H9 (cell line): Measurements from ENCODE around the gene HECTD2. TPM values are rescaled to one million over a fixed set of nuclear protein-coding genes. Genes with fewer than 3 reads are reported as not detected.

Experiments
- DNase-seq: peaks from one replicate; pipeline ENCODE4 v3.0.0-alpha.2; 2017
- H2AFZ ChIP-seq: one replicate; pipeline ENCODE4 v1.6.1; 2013; ENCODE audit warnings: mild to moderate bottlenecking, low read length, control low read depth, moderate library complexity
- H2AK5ac ChIP-seq: 2 replicates; pipeline ENCODE4 v1.6.1; 2013; ENCODE audit warnings: low read length, control low read depth, mixed read lengths; ENCODE audit not compliant: insufficient read length
- H2BK120ac ChIP-seq: one replicate; pipeline ENCODE4 v1.6.1; 2013; ENCODE audit warnings: low read depth, mild to moderate bottlenecking, low read length, control low read depth, inconsistent platforms; ENCODE audit not compliant: poor library complexity, severe bottlenecking
- H2BK12ac ChIP-seq: 2 replicates; pipeline ENCODE4 v1.6.1; 2013; ENCODE audit warnings: low read length, control low read depth, mixed read lengths, low read depth; ENCODE audit not compliant: insufficient read length
- H2BK15ac ChIP-seq: 2 replicates; pipeline ENCODE4 v1.6.1; 2013; ENCODE audit warnings: low read depth, low read length, control low read depth
- H2BK20ac ChIP-seq: one replicate; pipeline ENCODE4 v1.6.1; 2013; ENCODE audit warnings: low read depth, mild to moderate bottlenecking, low read length, control low read depth, inconsistent platforms; ENCODE audit not compliant: poor library complexity, severe bottlenecking
- H2BK5ac ChIP-seq: 2 replicates; pipeline ENCODE4 v1.6.1; 2013; ENCODE audit warnings: low read length, control low read depth, mixed read lengths; ENCODE audit not compliant: insufficient read length
- H3K14ac ChIP-seq: 2 replicates; pipeline ENCODE4 v1.6.1; 2013; ENCODE audit warnings: low read length, control low read depth; ENCODE audit not compliant: insufficient read depth
- H3K18ac ChIP-seq: 2 replicates; pipeline ENCODE4 v1.6.1; 2013; ENCODE audit warnings: low read depth, mild to moderate bottlenecking, mixed read lengths, low read length, control low read depth; ENCODE audit not compliant: insufficient read length
- H3K23ac ChIP-seq: 2 replicates; pipeline ENCODE4 v1.6.1; 2013; ENCODE audit warnings: low read length, control low read depth, mixed read lengths, low read depth; ENCODE audit not compliant: insufficient read length
- H3K23me2 ChIP-seq: 2 replicates; pipeline ENCODE4 v1.6.1; 2013; ENCODE audit warnings: low read depth, mild to moderate bottlenecking, mixed read lengths, low read length, control low read depth; ENCODE audit not compliant: insufficient read length, poor library complexity, severe bottlenecking
- H3K27ac ChIP-seq: 2 replicates; pipeline ENCODE4 v1.5.1; 2013; ENCODE audit warnings: low read length, control low read depth, mixed read lengths, low read depth; ENCODE audit not compliant: insufficient read length
- H3K27me3 ChIP-seq: 2 replicates; pipeline ENCODE4 v1.6.1; 2013; ENCODE audit warnings: low read length, control low read depth, inconsistent platforms; ENCODE audit not compliant: insufficient read depth
- H3K4ac ChIP-seq: 2 replicates; pipeline ENCODE4 v1.6.1; 2013; ENCODE audit warnings: low read depth, mild to moderate bottlenecking, control low read depth, inconsistent platforms, low read length, moderate library complexity
- H3K4me1 ChIP-seq: 2 replicates; pipeline ENCODE4 v1.6.1; 2013; ENCODE audit warnings: low read length, control low read depth, inconsistent platforms; ENCODE audit not compliant: insufficient read depth
- H3K4me2 ChIP-seq: 2 replicates; pipeline ENCODE4 v1.6.1; 2013; ENCODE audit warnings: low read length, control low read depth, mixed read lengths; ENCODE audit not compliant: insufficient read length, insufficient read depth
- H3K56ac ChIP-seq: 2 replicates; pipeline ENCODE4 v1.6.1; 2013; ENCODE audit warnings: low read depth, mild to moderate bottlenecking, mixed read lengths, low read length, control low read depth; ENCODE audit not compliant: insufficient read length
- H3K79me1 ChIP-seq: 2 replicates; pipeline ENCODE4 v1.6.1; 2013; ENCODE audit warnings: low read depth, mild to moderate bottlenecking, moderate library complexity, low read length, control low read depth, inconsistent platforms; ENCODE audit not compliant: insufficient read depth, poor library complexity, severe bottlenecking
- H3K79me2 ChIP-seq: 2 replicates; pipeline ENCODE4 v1.6.1; 2013; ENCODE audit warnings: low read length, control low read depth, inconsistent platforms; ENCODE audit not compliant: insufficient read depth
- H3K9ac ChIP-seq: 2 replicates; pipeline ENCODE4 v1.6.1; 2013; ENCODE audit warnings: low read length, control low read depth, mixed read lengths; ENCODE audit not compliant: insufficient read length; ENCODE audit errors: extremely low read depth
- H3K9me3 ChIP-seq: one replicate; pipeline ENCODE4 v1.6.1; 2013; ENCODE audit warnings: low read depth, low read length, inconsistent platforms; ENCODE audit not compliant: control insufficient read depth
- H3T11ph ChIP-seq: one replicate; pipeline ENCODE4 v1.6.1; 2013; ENCODE audit warnings: mild to moderate bottlenecking, low read length, control low read depth, inconsistent platforms
- H4K20me1 ChIP-seq: one replicate; pipeline ENCODE4 v1.6.1; 2013; ENCODE audit not compliant: control insufficient read depth, insufficient read length, insufficient read depth
- H4K5ac ChIP-seq: 2 replicates; pipeline ENCODE4 v1.6.1; 2013; ENCODE audit warnings: low read depth, mild to moderate bottlenecking, mixed read lengths, low read length, control low read depth; ENCODE audit not compliant: insufficient read length
- H4K8ac ChIP-seq: replicated peaks from 2 replicates; pipeline ENCODE4 v1.6.1; 2013; ENCODE audit warnings: low read length, control low read depth, mixed read lengths, low read depth; ENCODE audit not compliant: insufficient read length
- H4K91ac ChIP-seq: 2 replicates; pipeline ENCODE4 v1.6.1; 2013; ENCODE audit warnings: low read depth, mild to moderate bottlenecking, moderate library complexity, mixed read lengths, low read length, control low read depth; ENCODE audit not compliant: insufficient read length
- H3K27ac Mint-ChIP-seq, 3 experiments: 2 replicates in 2 of 3; 3 replicates in 1 of 3; pipeline ENCODE4 v1.8.0; 2020 to 2021; ENCODE audit warnings: mixed read lengths in 3 of 3, mild to moderate bottlenecking in 1 of 3, moderate library complexity in 1 of 3
- H3K27me3 Mint-ChIP-seq: 2 replicates; pipeline ENCODE4 v1.8.0; 2021; ENCODE audit warnings: low read depth, mild to moderate bottlenecking, moderate library complexity, mixed read lengths
- H3K36me3 Mint-ChIP-seq, 3 experiments: 2 replicates in 2 of 3; 3 replicates in 1 of 3; pipeline ENCODE4 v1.8.0; 2020 to 2021; ENCODE audit warnings: low read depth in 3 of 3, mixed read lengths in 3 of 3; ENCODE audit not compliant: insufficient read depth in 1 of 3
- H3K4me1 Mint-ChIP-seq, 2 experiments: 2 replicates each; pipeline ENCODE4 v1.8.0; 2020; ENCODE audit warnings: mixed read lengths in 2 of 2
- H3K4me3 Mint-ChIP-seq, 2 experiments: 2 replicates in 1 of 2; 3 replicates in 1 of 2; pipeline ENCODE4 v1.8.0; 2020 to 2021; ENCODE audit warnings: mild to moderate bottlenecking in 2 of 2, mixed read lengths in 2 of 2, moderate library complexity in 1 of 2
- H3K9me3 Mint-ChIP-seq, 2 experiments: 2 replicates in 1 of 2; 3 replicates in 1 of 2; pipeline ENCODE4 v1.8.0; 2020; ENCODE audit warnings: mild to moderate bottlenecking in 2 of 2, mixed read lengths in 2 of 2, moderate library complexity in 1 of 2
- total RNA-seq: library from RNA; stranded (reverse); gene quantifications from 2 replicates; pipeline ENCODE4 v1.2.1, GENCODE V29; 2021
- TF ChIP-seq, protein P1 (sequence below): fragments of 200-600 bp; sonication (generic); conservative IDR thresholded peaks from 3 replicates; pipeline ENCODE4 v1.8.0; 2021; ENCODE audit warnings: antibody characterized with exemption, mild to moderate bottlenecking

Gene HECTD2
- total RNA-seq, 1 experiment from 2014 or later = 13.4 TPM

DNA sequence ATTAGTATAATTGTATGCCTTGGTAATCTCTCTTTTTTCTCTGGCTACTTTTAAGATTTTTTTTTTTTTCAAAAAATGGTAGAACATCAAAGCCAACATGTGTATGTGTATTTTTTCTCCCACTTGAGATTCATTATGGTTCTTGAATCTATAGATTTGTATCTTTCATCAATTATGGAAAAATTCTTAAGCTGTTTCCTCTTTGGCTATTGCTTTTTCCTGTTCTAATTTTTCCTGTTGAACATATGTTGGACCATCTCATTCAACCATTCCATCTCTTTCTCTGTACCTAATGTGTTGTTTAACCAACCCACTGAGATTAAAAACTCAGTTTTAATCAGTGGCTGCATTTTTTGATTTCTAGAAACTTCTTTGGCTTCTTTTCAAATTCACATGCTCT is 107.2 kb downstream of the HECTD2 start:
- H3K36me3 Mint-ChIP-seq = peaks cover 0 to 12% (median 0%) of the 10 kb centered on the region in 3 experiments; a peak in 3 of 7 replicates

More for the DNA sequence above, 107.2 kb downstream of the HECTD2 start:
- H3K9me3 ChIP-seq = no peaks in the 10 kb centered on the region
- peaks cover 0 to 8% of the 10 kb centered on the region in 2 experiments; a peak in 1 of 5 replicates for H3K9me3 Mint-ChIP-seq
- no peak overlapping the region for H2AK5ac ChIP-seq
- H3K4me1 Mint-ChIP-seq = no peaks in the 10 kb centered on the region
- no peak overlapping the region for H2BK5ac ChIP-seq
- no peak overlapping the region for H2BK120ac ChIP-seq
- H3K79me1 ChIP-seq = no peaks in the 10 kb centered on the region
- no peaks in the 10 kb centered on the region for H3K27me3 ChIP-seq
- no peak overlapping the region for H2AFZ ChIP-seq
- H3K56ac ChIP-seq = no peak overlapping the region
- H3T11ph ChIP-seq = no peak overlapping the region
- H3K23ac ChIP-seq = no peak overlapping the region
- DNase-seq = no peak
- no peak overlapping the region for H3K4ac ChIP-seq
- H3K27me3 Mint-ChIP-seq = no peaks in the 10 kb centered on the region
- H3K23me2 ChIP-seq = no peaks in the 10 kb centered on the region
- no peak overlapping the region for H2BK15ac ChIP-seq
- no peak overlapping the region for H3K14ac ChIP-seq
- H4K20me1 ChIP-seq = no peaks in the 10 kb centered on the region
- no peak overlapping the region for H3K4me2 ChIP-seq
- no peak overlapping the region for H3K27ac Mint-ChIP-seq
- no peaks in the 10 kb centered on the region for H3K4me1 ChIP-seq
- no peak overlapping the region for H4K91ac ChIP-seq
- no peak overlapping the region for H4K5ac ChIP-seq
- H3K27ac ChIP-seq = no peak overlapping the region
- no peak overlapping the region for H4K8ac ChIP-seq
- H2BK20ac ChIP-seq = no peak overlapping the region
- H3K4me3 Mint-ChIP-seq = no peak overlapping the region
- no peaks in the 10 kb centered on the region for H3K79me2 ChIP-seq
- TF ChIP-seq, protein P1, sequence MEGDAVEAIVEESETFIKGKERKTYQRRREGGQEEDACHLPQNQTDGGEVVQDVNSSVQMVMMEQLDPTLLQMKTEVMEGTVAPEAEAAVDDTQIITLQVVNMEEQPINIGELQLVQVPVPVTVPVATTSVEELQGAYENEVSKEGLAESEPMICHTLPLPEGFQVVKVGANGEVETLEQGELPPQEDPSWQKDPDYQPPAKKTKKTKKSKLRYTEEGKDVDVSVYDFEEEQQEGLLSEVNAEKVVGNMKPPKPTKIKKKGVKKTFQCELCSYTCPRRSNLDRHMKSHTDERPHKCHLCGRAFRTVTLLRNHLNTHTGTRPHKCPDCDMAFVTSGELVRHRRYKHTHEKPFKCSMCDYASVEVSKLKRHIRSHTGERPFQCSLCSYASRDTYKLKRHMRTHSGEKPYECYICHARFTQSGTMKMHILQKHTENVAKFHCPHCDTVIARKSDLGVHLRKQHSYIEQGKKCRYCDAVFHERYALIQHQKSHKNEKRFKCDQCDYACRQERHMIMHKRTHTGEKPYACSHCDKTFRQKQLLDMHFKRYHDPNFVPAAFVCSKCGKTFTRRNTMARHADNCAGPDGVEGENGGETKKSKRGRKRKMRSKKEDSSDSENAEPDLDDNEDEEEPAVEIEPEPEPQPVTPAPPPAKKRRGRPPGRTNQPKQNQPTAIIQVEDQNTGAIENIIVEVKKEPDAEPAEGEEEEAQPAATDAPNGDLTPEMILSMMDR = no peak
- H3K9ac ChIP-seq = no peak overlapping the region
- H3K18ac ChIP-seq = no peak overlapping the region
- H2BK12ac ChIP-seq = no peak overlapping the region
